HS-5 (cell line): ENCODE data around the gene EIF1.
"Not testable (repeated sequence)": the region's sequence is repeated elsewhere in the genome, so short reads cannot be mapped to it uniquely, and the experiment has no call there.

Experiments
- DNase-seq: peaks from one replicate; pipeline ENCODE4 v3.0.0-alpha.2; 2012; ENCODE audit warnings: low read depth

Gene EIF1

DNA sequence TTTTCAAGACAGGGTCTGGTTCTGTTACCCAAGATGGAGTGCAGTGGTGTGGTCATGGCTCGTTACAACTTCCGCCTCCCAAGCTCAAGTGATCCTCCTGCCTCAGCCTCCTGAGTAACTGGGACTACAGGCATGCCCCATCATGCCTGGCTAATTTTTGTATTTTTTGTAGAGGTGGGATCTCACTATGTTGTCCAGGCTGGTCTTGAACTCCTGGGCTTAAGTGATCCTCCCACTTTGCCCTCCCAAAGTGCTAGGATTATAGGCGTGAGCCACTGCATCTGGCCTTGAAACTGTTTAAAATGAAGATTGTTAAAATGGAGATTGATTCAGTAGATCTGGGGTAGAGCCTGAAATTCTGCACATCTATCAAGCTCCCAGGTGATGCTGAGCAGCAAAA is 12.2 kb downstream of the EIF1 start:
- DNase-seq: not testable (repeated sequence)

DNA sequence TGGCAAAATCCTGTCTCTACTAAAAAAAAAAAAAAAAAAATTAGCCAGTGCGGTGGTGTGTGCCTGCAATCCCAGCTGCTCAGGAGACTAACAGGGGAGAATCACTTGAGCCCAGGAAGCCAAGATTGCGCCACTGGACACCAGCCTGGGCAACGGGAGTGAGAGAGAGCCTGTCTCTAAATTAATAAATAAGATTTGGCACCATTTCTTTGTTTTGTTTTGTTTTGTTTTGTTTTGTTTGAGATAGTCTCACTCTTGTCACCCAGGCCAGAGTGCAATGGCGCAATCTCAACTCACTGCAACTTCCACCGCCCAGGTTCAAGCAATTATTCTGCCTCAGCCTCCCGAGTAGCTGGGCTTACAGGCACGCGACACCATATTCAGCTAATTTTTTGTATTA is 14.0 kb downstream of the EIF1 start:
- DNase-seq: no peak

DNA sequence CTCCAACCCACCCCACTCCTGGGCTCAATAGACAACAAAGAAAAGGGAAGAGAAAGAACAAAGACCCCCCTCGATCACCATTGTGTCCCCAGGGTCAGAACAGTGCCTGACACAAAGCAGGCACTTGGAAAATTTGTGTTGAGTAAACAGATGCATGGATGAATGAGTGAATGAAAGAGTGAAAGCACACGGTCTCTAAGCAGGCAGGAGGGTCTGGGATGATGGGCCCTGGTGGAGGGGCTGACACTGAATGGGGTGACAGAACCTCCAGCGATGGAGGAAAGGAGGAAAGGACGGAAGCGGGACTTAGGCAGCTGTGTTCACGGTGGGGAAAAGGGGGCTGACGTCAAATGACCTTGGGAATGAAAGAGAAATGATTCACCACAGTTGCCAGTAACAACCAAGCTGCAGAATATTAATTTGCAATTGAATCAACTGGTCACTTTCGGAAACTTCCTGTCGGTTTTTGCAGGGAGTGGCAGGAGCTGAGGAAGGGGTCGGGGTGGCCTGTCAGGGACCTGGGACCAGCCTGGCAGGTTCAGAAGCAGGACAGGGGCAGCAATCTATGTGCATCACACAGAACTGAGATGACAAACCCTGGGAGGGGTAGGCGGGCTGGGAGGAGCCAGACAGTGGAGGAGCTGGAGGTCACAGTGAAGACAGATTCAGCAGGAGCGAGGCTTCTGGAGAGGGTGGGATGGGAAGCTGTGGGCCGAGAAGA is 16.7 kb downstream of the EIF1 start:
- no peak for DNase-seq

DNA sequence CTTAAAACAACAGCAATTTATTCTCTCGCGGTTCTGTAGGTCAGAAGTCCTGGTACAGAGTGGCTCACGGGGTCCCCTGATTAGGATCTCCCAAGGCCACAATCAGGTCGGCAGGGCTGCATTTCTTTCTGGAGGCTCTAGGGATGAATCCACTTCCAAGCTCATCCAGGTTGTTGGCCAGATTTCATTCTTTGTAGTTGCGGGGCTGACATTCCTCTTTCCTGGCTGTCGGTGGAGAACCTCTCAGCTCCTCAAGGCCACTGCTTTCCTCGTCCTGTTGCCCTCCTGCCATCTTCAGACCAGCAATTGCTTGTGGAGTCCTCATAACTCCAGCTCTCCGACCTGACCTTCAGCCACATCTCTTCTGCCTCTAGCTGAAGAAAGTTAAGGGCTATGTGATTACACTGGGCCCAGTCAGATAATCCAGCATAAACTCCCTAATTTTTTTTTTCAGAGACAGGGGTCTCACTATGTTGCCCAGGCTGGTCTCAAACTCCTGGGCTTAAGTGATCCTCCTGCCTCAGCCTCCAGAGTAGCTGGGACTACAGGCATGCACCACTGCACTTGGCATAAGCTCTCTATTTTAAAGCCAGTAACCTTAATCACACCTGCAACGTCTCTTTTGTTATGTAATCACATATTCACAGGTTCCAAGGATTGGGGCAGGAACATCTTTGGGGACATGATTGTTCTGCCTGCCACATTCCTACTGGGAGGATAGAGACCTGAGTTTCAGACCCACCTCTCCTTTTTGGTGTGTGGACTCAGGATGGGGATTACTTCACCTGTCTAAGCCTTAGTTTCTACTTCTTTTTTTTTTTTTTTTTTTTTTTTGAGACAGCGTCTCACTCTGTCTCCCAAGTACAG is 19.4 kb downstream of the EIF1 start:
- DNase-seq: no peak

DNA sequence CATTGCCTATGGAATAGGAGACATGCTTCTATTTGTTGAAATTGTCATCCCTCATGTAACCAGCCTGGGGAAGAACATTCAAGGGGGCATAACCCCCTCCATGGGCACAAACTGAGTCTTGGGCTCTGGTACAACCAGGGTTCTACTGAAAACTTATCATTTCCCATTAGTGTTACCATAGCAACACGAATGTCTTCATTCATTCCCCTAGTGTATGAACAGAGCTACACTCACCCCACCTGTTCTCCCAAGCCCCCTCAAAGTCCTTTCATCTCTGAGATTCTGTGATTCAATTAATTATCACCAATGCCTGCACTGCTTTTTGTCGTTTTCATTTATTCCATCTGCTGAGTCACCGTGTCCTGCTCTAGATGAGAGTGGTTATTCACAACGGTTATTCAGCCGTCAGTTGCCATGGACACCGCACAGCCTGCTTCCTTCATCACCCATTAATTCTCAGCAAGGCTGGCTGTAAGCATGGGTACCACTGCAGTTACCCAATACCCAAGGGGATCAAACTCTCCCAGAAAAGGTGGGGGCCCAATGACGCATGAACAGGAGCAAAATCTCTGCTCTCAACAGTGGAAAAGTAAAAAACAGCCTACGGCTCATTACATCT is 21.9 kb downstream of the EIF1 start:
- DNase-seq: no peak

DNA sequence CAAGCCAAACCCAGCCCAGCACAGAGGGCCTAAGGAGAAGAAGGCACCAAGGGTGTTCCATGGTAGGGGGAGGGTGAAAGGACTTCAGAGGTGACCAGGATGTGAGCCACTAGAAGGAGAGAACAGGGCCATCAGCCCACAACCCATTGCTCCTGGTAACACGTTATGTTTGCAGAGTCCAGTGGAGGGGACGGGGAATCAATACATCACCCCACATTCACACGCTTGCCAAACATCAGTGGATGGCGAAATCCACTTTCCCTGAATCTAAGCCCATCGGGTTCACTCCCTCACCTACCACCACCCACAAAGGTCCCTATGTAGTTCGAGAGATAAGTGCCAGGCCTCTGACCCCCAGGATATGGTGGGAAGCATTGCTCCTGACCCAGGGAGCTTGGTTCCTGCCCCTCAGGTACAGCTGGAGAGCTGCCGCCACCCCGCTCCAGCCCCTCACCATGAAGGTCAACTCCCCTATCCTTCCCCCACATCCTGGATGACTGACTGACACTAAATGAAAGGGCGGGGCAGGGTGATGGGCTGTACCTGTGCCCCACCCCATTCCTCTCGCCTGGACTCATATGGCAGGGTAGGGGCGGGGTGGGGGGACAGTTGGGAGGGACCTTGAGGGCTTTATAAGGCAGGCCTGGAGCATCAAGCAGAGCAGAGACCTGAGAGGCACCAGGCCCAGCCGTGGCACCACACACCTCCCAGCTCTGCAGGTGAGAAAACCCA is 23.1 kb downstream of the EIF1 start, which contains the start of gene GAST:
Gene GAST (plus strand): TSS at position 663 of the 732 bp plus-strand sequence. CDS start 3,106 bp downstream, outside the sequence.
- no peak for DNase-seq

DNA sequence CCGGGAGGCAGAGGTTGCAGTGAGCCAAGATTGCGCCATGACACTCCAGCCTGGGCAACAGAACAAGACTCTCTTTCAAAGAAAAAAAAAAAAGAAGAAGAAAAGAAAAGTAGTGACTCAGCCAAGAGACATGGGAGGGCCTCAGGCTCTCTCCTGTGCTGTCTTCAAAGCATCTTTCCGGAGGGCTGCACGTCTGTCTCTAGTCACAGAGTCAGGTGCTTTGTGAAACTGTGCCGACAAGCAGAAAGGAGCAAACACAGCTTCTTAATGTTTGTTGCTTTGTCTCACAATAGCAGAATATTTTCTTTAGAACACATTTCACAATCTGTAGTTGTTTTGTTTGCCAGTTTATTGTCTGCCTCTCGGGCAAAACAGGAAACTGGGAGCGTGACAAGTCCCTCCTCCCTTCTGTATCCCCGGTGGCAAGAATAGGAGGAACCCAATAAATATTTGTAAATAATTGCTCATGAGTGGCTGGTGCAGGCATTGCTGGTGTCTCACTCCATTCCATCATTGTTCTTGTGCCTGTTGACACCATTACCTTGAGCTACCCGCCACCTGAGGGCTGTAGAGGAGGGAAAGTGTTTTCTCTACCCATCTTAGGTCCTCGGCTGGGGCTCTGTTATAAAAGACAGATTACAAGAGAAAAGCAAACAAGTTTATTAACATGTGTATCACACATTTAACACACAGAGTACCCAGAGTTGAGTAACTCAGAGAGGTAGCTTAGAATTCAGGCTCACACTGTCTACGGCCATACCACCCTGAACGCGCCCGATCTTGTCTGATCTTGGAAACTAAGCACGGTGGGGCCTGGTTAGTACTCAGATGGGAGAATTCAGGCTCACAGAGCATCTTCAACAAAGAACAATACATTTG is 29.0 kb downstream of the EIF1 start:
- no peak for DNase-seq

DNA sequence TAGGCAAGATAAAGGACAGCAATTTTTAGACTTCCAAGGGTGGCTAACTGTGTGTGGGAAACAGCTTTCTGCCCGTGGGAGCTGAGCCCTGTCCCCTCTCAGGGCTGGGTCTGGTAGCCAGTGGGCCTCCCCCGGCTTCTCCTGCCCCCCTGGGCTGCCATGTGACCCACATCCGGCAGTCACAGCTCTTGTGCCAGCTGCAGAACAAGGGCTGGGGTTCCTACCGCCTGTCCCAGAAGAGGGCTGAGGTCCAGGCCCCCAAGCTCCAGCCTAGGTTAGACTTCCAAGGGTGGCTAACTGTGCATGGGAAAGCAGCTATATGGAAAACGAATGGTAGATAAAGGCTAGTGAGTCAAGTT is 29.6 kb downstream of the EIF1 start:
- no peak for DNase-seq

DNA sequence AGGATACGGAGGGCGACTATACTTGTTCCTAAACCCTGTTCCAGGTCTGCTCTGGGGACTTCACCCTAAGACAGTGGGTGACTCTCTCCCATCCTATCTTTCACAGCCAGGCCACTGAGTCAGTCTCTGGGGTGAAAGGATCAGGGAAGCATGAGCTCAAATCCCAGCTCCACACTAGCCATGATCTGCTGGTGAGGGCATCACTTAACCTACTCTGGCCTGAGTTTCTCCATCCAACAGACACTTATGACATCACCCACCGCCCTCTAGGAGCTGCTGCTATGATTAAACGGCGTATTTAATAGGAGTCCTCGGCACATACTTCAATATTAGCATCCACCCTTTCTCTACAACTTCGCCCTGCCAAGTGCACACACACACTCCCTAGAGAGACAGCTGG is 33.5 kb downstream of the EIF1 start:
- no peak for DNase-seq

DNA sequence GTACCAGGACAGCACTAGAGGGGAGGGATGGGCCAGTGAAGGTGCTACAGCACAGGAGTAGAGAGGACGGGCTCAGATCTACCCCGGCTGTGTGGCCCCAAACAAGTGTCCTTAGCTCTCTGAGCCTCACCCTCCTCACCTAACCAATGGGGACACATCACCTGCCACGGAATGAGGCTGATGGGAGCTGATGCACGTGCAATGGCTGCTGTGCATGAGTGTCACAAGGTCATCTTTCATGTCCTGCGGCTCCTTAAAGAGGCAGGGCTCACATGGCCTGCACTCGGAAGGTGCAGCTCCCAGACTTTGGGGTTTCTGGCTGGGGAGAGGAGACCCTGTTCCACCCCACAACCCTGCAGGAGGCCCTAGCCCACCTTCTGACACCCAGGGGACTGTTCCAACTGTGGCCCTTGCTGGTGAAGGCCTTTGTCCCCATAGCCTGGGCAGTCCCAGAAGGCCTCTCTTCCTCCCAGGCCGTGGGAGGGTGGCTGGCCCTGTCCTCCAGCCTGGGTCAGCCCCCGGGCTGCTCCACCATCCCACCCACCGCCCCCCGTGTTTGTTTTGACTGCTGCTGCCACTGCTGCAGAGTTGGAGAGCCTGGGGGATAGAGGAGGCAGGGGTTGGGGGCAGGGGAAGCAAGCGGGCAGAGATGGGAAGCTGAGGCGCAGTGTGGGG is 35.3 kb downstream of the EIF1 start:
- no peak for DNase-seq

DNA sequence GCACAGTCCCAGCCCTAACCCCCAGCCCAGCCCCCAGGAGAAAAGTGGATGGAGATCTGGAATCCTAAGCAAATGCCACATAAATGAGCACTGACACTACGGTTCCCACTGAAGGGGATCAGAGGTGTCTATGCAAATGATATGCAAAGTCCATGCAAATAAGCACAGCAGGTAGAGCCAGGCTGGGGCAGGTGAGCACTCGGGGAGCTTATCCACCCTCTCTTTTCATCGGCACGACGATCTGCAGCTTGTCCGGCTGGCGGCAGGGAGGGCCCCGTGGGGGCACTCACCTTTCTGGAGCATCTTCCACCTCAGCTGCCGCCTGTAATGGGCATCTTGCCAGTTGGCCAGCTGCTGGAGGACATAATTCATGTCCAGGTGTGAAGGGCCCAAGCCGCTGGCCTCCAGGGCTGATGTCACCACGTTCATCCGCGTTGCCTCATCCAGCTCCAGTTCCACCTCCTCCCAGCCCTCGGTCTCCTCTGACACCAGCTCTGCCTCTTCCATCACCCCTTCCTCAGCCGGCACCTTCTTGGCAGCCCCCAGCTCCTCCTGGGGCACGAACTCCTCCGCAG is 35.9 kb downstream of the EIF1 start:
- DNase-seq: no peak

DNA sequence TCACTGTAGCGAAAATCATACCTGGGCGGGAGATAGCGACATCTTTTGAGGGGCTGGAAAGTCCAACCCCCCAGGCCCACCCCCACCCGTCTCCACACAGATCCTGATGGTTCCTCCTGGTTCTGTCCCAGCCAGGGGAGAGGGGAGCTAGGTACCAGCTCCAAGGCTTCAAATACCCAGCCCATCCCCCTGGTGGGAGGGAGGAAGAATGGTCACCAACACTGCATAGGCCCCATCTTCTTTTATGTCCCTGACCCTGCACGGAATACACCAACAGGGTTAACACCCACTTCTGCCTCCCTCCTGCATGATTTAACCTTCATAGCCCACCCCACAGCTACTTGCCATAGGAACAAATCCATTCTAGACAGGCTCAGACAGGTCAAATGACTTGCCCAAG is 36.4 kb downstream of the EIF1 start:
- DNase-seq: no peak

DNA sequence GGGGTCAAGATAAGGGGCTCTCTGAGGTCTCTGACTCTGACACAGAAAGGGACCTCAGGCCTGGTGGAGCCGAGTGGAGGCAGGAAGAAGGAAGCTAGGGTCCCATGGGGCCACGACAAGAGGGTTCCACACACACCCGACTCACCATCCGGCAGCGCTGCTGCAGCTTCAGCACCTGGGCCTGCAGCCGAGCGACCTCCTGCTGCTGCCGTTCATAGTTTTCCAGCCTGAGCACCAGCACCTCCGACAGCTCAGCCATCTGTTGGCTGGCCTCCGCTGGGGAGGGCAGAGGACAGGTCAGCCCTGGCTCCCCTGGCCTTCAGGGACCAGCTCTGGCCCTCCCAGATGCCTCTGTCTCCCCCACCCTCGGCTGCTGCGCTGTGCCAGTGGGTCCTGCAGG is 39.4 kb downstream of the EIF1 start:
- DNase-seq: no peak

DNA sequence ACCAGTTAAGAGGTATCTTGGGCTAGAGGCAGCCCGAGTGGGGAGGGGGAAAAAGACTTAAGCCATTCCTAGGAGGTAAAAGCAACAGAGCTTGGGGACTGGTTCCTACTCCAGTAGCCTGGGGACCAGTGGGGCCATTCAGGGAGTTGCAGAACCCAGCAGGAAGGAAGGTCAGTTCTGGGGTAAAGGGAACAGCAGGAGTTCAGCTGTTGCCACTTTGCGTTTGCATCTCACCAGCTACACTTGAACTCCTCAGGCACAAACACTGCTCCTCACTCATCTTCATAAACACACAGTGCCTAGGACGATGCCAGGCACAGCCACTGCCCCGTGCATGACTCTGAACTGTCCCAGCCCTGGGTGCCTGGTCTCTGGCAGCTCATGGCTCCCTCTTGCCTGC is 41.8 kb downstream of the EIF1 start:
- no peak for DNase-seq

DNA sequence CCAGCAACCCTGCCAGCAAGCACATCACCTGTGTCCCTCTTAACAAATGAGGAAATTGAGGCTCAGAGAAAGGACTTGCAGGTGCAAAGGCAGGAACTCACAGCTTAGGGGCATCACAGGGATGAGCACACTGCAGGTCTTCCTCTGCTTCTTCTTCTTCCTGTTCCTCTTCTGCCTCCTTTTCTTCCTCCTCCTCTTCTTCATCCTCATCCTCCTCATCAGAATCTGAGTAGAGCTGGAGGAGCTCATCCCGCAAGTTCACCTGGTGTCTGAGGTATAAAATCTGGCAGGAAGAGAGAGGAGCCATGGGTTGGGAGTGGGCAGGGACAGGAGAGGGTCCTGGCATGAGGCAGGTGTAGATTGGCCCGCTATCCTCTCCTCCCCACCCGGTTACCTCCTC is 43.2 kb downstream of the EIF1 start:
- DNase-seq: no peak

DNA sequence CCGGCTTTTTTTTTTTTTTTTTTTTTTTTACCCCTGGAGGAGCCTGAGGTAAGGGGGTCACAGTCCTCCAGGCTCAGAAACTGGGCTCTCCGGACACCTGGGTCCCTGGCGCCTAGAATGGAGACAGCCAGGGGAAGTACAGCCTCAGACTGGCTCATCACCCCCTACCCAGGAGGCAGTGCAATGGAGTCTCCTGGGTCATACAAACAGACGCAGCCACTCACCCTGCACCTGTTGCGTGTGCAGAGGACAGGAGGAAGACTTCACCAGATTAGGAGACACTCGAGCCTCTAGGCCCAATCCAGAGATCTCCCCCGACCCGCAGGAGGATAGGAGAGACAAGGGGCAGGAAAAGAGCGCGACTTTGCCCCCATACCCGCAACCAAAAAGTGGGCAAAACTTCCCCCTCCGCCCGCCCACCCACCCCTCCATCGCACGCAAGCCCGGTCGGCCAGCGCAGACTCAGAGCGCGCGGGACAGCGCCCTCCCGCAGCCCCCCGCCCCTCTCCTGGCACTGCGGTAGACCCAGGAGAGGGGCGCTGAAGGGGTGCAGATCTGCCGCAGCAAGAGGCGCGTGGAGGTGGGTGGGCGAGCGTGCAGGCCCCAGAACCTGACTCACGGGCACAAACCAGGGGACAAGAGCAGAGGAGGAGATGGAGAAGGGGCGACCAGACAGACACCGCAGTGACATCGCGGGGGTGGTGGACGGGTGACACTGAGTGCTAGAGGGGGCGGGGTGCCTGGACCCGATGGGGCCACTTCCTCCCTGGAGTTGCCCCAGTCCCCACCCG is 44.9 kb downstream of the EIF1 start:
- DNase-seq: no peak

DNA sequence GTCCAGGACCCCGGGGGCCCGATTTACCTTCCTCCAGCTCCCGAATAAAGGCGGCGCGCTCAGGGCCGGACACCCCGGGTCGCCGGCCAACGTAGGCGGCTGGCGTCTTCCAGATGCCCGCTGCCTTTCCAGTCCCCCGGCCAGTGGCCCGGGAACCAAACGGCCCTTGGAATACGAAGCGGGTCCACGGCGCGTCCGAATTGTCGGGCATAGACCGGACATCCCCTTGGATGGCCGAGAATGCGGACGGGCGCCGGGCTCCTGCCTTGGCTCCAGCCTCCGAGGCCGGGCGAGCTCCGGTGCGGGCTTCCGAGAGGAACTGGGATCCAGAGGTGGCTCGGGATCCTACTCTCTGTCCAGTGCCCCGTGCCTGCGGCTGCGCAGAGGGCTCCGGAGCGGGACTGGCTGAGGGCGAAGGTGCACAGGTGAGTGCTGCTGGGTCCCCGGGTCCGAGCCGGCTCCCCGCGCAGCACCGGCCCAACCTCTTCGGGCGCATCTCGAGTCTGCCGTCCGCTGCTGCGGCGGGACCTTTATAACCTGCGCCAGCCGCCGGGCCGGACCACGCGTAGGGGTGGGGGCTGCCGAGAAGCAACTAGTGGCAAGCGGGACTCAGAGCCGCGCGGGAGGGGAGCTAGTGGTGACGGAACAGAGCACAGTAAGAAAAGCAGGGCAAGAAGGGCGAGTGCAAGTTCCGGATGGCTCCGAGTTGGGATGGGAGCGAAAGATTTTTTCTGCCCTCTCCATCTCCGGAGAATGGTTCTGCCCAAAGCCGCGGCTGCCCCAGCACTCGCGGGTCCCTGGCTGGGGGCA is 45.7 kb downstream of the EIF1 start, which contains the start of gene HAP1:
Gene HAP1 (minus strand): TSS at position 505 of the 810 bp plus-strand sequence. CDS start 9 bp downstream, at position 496.
- no peak for DNase-seq

DNA sequence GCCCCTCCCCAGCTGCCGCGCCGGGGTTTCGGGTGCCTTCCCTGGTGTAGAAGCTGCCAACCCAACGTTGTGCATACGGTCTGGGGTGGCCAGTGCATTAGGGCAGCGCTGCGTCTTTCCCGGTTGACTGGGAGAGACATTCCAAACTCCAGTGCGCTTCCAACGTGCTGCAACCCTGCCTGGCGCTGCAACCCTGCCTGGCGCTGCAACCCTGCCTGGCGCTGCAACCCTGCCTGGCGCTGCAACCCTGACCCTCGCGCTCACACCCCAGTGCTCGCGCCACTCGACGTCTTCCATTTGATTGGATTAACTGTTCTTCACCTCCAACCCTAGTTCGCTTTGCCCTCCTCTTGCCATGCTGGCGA is 46.2 kb downstream of the EIF1 start:
- no peak for DNase-seq

DNA sequence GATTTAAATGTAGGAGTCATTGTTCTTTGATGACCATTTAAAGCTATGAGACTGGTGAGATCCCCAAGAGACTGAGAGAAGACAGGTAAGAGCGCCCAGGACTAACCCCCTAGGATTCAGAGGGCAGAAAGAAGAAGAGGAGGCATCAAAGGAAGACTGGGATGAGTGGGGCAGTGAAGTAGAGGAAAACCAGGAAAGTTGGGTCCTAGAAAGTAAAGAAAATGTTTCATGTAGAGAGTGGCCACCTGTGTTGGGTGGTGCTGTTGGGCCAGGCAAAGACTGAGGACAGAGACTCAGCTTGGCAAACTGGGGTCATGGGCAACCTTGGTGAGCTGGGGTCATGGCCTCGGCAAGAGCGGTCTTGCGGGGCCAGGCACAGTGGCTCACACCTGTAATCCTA is 47.1 kb downstream of the EIF1 start:
- DNase-seq: no peak
